Ovary (tissue), 9 donors: ENCODE results near the gene TJAP1. TPM values are rescaled to one million over a fixed set of nuclear protein-coding genes. Genes with fewer than 3 reads are reported as not detected.
"Not testable (repeated sequence)": the region's sequence is repeated elsewhere in the genome, so short reads cannot be mapped to it uniquely, and the experiment has no call there.

Source experiments
- DNase-seq, 5 donors: peaks; one replicate each; pipeline ENCODE4 v3.0.0-alpha.2; 2019 to 2020
- H3K27ac ChIP-seq, 2 donors: fragments of 200-600 bp; one replicate each; pipeline versions ENCODE4 v1.5.1 to v1.8.0; 2019 to 2022
- H3K27me3 ChIP-seq: fragments of 200-600 bp; one replicate; pipeline ENCODE4 v1.8.0; 2022
- H3K36me3 ChIP-seq: fragments of 200-600 bp; sonication (generic); one replicate; pipeline ENCODE4 v1.5.1; 2019
- H3K4me1 ChIP-seq: one replicate; pipeline ENCODE4 v1.8.1; 2013; ENCODE audit warnings: mild to moderate bottlenecking, moderate library complexity; ENCODE audit not compliant: insufficient read depth
- H3K4me3 ChIP-seq: fragments of 200-600 bp; sonication (generic); one replicate; pipeline ENCODE4 v1.5.1; 2017
- H3K9me3 ChIP-seq, 2 donors: fragments of 200-600 bp in 1 of 2; sonication (generic) in 1 of 2; one replicate each; pipeline versions ENCODE4 v1.5.1 to v1.8.1; 2013 to 2019; ENCODE audit warnings: mild to moderate bottlenecking in 1 of 2, moderate library complexity in 1 of 2
- EP300 ChIP-seq: sonication (generic); formaldehyde crosslinking; IDR thresholded peaks from one replicate; pipeline ENCODE4 v1.6.1; 2017; ENCODE audit warnings: antibody characterized with exemption
- POLR2A ChIP-seq: fragments of 450-650 bp; IDR thresholded peaks from one replicate; pipeline ENCODE4 v1.6.1; 2017; ENCODE audit warnings: antibody characterized with exemption, mild to moderate bottlenecking, moderate library complexity
- WGBS, 3 donors: extraction: QIAGEN DNeasy Blood & Tissue Kit in 1 of 3; methylation state at CpG; one replicate each; pipeline versions ENCODE4 v1.1.5 to v1.1.7; 2013 to 2017; 5-methylcytosine and 5-hydroxymethylcytosine counted together
- intact Hi-C, 4 donors: fragments of 100-400 bp; cut with DNase I; formaldehyde crosslinking; loops; one replicate each; pipeline versions ENCODE4 v1.11.0 to v1.15.1; 2022 to 2023
- polyA plus RNA-seq, 2 donors: library from polyadenylated mRNA; stranded (reverse); fragments of 200-250 nt in 1 of 2; fragments of 350-450 nt in 1 of 2; fragmentation: Illumina TruSeq in 1 of 2; extraction: RNeasy Lipid Tissue Mini Kit (QIAGEN cat#74804) in 1 of 2; gene quantifications; one replicate each; pipeline ENCODE4 v1.2.3, GENCODE V29; 2013 to 2014
- total RNA-seq, 7 donors: library from RNA; depleted of rRNA in 2 of 7; stranded (reverse); fragments of >200 nt in 2 of 7; fragmentation: NEBNext Ultra II Directional in 3 of 7; extraction: Animal tissue kit (Norgen Biotek cat#: 25700) in 3 of 7; gene quantifications; one replicate each; pipeline versions ENCODE4 v1.1.0 to v1.2.4, GENCODE V29; 2016 to 2023
- TF ChIP-seq, protein P1 (sequence below), 3 donors: fragments of 450-650 bp in 2 of 3; fragments of 200-600 bp in 1 of 3; IDR thresholded peaks; one replicate each; pipeline versions ENCODE4 v1.5.1 to v1.8.0; 2016 to 2022; ENCODE audit warnings: antibody characterized with exemption in 3 of 3, mild to moderate bottlenecking in 1 of 3
- donor health status: DM: no; HTN: no; CAD: no; lungs with moderate emphysema.
- donor health status: DM: no; HTN: no; CAD: no.
- donor health status: Bipolar disorder and iron deficiency.
- donor health status: DM: yes; HTN: yes; CAD: no.
- donor health status: DM: no; HTN: no; CAD: no.
- donor health status: DM: yes; HTN: yes; CAD: no.

TJAP1 gene
- total and polyA plus RNA-seq, 9 donors = 12.9 to 44.8 (median 34.0) TPM

GRCh38 chr6:43495409-43495941 lies 18.1 kb downstream of the TJAP1 start:
- intact Hi-C loops = loop anchor here in 1 of 4 donors (10.0 kb wide), 1 partner anchor 231 kb away; no protein-coding TSS in a partner anchor
- Histone ChIP-seq H3K4me1 (peaks cover 18% of the 10 kb centered on the region), H3K27ac (no peak overlapping the region), H3K36me3 (no peaks in the 10 kb centered on the region), H3K9me3 (no peaks in the 10 kb centered on the region), H3K4me3 (no peak overlapping the region), H3K27me3 (no peaks in the 10 kb centered on the region)
- DNase-seq = no peak
- 68 to 79% (median 69%) methylated on average over 4 of the region's 4 CpGs for WGBS, 3 donors
- TF ChIP-seq EP300 = no peak
- TF ChIP-seq POLR2A = no peak
- TF ChIP-seq, protein P1, sequence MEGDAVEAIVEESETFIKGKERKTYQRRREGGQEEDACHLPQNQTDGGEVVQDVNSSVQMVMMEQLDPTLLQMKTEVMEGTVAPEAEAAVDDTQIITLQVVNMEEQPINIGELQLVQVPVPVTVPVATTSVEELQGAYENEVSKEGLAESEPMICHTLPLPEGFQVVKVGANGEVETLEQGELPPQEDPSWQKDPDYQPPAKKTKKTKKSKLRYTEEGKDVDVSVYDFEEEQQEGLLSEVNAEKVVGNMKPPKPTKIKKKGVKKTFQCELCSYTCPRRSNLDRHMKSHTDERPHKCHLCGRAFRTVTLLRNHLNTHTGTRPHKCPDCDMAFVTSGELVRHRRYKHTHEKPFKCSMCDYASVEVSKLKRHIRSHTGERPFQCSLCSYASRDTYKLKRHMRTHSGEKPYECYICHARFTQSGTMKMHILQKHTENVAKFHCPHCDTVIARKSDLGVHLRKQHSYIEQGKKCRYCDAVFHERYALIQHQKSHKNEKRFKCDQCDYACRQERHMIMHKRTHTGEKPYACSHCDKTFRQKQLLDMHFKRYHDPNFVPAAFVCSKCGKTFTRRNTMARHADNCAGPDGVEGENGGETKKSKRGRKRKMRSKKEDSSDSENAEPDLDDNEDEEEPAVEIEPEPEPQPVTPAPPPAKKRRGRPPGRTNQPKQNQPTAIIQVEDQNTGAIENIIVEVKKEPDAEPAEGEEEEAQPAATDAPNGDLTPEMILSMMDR (IDR thresholded peaks at IDR 0.05) = no peak

- no peak for DNase-seq
- H3K9me3 ChIP-seq = no peaks in the 10 kb centered on the region
- H3K36me3 ChIP-seq = no peaks in the 10 kb centered on the region
- no peaks in the 10 kb centered on the region for H3K27me3 ChIP-seq
- H3K4me1 ChIP-seq = peaks cover 18% of the 10 kb centered on the region
- TF ChIP-seq, protein P1 (IDR thresholded peaks at IDR 0.05) = peak in 2 of 3 donors; percentile 38 to 46
- TF ChIP-seq POLR2A = no peak
- no peak overlapping the region for H3K27ac ChIP-seq
- intact Hi-C loops = loop anchor here in 1 of 4 donors (10.0 kb wide), 1 partner anchor 232 kb away; no protein-coding TSS in a partner anchor
- WGBS, 3 donors = 21 to 36% (median 23%) methylated on average over 17 to 18 of the region's 18 CpGs
- no peak overlapping the region for H3K4me3 ChIP-seq
Measured at GRCh38 chr6:43496370-43497128, 19.2 kb downstream of the TJAP1 start.

DNA sequence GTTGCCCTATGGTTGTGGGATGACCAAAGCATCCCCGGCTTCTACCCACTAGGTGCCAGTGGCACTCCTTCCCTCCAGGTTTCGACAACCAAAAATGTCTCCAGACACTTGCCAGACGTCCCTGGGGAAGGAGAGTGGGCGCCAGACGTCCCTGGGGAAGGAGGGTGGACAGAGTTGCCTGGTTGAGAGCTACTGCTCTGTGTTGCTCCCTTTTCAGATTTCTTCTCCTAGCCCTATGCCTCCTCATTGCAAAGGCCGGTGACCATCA lies 19.7 kb downstream of the TJAP1 start:
- no peak overlapping the region for H3K4me3 ChIP-seq
- 78 to 89% (median 86%) methylated on average over 6 of the region's 6 CpGs for WGBS, 3 donors
- peaks cover 15% of the 10 kb centered on the region for H3K4me1 ChIP-seq
- intact Hi-C loops = loop anchor here in 1 of 4 donors (10.0 kb wide), 1 partner anchor 232 kb away; no protein-coding TSS in a partner anchor
- H3K27me3 ChIP-seq = no peaks in the 10 kb centered on the region
- H3K36me3 ChIP-seq = no peaks in the 10 kb centered on the region
- TF ChIP-seq POLR2A = no peak
- no peak for TF ChIP-seq EP300
- TF ChIP-seq, protein P1 (IDR thresholded peaks at IDR 0.05) = no peak
- H3K27ac ChIP-seq = no peak overlapping the region
- H3K9me3 ChIP-seq = no peaks in the 10 kb centered on the region
- no peak for DNase-seq

- peaks cover 8% of the 10 kb centered on the region for H3K4me1 ChIP-seq
- no peaks in the 10 kb centered on the region for H3K36me3 ChIP-seq
- intact Hi-C loops = loop anchor here in 1 of 4 donors (10.0 kb wide), 1 partner anchor 233 kb away; no protein-coding TSS in a partner anchor
- no peaks in the 10 kb centered on the region for H3K9me3 ChIP-seq
- H3K27me3 ChIP-seq = no peaks in the 10 kb centered on the region
- TF ChIP-seq POLR2A = no peak
- TF ChIP-seq, protein P1 (IDR thresholded peaks at IDR 0.05) = no peak
- no peak for TF ChIP-seq EP300
- H3K4me3 ChIP-seq = no peak overlapping the region
- 87 to 93% (median 89%) methylated on average over 12 of the region's 12 CpGs for WGBS, 3 donors
- H3K27ac ChIP-seq = no peak overlapping the region
- DNase-seq = no peak
Measured at GRCh38 chr6:43497689-43498088, 20.3 kb downstream of the TJAP1 start.

DNA sequence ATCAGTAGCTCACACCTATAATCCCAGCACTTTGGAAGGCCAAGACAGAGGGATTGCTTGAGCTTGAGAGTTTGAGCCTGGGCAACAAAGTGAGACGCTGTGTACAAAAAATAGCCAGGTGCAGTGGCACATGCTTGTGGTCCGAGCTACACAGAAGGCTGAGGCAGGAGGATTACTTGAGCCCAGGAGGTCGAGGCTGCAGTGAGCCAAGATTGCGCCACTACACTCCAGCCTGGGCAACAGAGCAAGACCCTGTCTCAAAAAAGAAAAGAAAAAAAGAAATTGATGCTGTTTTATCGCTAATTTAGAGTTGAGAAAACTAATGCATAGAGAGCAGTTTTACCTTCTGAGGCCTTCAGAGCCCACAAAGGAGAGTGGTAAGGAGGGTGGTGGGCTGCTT lies 20.9 kb downstream of the TJAP1 start:
- H3K36me3 ChIP-seq, H3K4me1 ChIP-seq: not testable (repeated sequence)

More for the DNA sequence above, 20.9 kb downstream of the TJAP1 start:
- H3K9me3 ChIP-seq, DNase-seq, H3K4me3 ChIP-seq, H3K27me3 ChIP-seq, H3K27ac ChIP-seq: not testable (repeated sequence)
- 83 to 95% (median 94%) methylated on average over 5 of the region's 5 CpGs for WGBS, 3 donors
- intact Hi-C loops = loop anchor here in 1 of 4 donors (10.0 kb wide), 1 partner anchor 233 kb away; no protein-coding TSS in a partner anchor
